ENCODE measurements around the gene GALNT15. TPM values are rescaled to one million over a fixed set of nuclear protein-coding genes. Genes with fewer than 3 reads are reported as not detected.

The GALNT15 gene
- total RNA-seq, 1 donor, result 4.7 TPM

DNA sequence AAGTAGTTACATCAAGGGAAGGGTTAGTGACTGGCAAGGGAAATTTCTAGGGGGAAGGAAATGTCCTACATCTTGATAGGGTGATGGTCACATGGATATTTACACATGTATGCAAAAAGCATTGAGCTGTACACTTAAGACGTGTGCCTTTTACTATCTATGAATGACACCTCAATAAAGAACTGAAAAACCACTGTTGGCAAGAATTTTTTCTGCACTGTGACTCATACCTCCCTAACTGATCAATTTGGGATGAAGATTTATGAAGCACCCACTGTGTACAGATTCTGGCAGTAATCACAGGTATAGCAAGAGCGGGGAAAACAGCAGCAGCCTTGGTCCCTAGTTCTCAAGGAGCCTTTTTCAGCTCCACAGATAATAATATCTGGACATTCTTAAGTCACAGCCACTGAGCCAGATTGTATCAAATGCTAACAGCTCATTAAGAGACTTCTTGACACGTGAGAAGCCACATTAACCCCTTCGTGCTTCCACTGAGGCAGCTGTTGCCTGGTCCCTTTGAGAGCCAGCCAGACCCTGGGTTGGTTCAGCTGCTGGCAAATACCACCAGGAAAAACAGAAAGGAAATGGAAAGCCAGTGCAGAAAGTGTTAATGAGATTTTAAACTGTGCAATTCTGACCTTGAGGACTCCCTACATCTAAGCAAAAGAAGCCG is 32.0 kb upstream of the GALNT15 start:
- no peak overlapping the region for H3K4me3 ChIP-seq (ENCODE audit: low read depth, low read length)
- no peak for DNase-seq (ENCODE audit: low read depth)
- TF ChIP-seq, protein P1, sequence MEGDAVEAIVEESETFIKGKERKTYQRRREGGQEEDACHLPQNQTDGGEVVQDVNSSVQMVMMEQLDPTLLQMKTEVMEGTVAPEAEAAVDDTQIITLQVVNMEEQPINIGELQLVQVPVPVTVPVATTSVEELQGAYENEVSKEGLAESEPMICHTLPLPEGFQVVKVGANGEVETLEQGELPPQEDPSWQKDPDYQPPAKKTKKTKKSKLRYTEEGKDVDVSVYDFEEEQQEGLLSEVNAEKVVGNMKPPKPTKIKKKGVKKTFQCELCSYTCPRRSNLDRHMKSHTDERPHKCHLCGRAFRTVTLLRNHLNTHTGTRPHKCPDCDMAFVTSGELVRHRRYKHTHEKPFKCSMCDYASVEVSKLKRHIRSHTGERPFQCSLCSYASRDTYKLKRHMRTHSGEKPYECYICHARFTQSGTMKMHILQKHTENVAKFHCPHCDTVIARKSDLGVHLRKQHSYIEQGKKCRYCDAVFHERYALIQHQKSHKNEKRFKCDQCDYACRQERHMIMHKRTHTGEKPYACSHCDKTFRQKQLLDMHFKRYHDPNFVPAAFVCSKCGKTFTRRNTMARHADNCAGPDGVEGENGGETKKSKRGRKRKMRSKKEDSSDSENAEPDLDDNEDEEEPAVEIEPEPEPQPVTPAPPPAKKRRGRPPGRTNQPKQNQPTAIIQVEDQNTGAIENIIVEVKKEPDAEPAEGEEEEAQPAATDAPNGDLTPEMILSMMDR (IDR thresholded peaks at IDR 0.05; ENCODE audit: insufficient read depth, low read depth, low read length), result no peak

DNA sequence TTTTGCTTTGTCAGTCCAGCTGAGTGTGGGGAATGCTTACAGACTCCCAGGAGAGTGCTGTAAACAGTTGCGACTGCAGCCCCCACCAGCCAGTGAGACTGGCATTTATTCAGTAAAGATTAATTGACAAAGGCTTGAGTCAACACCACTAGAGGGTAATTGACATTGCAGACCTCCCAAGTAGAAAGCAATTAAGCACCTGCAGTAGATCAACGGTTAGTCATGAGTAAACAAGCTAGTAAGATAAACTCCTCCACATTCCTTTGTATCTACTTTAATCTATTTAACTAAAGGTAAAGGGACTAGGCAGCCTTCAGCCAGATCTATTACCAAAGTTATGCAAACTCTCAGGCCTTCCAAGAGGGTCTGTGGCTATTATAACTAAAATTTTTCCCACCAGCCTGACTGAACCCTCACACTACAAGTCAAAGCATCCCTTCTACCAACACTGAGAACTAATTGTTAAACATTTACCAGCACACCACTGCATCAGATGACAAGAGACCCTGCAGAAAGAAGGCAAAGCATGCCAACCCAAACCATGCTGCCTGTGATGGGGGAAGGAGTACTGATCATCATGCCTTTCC is 30.5 kb upstream of the GALNT15 start:
- no peak for DNase-seq (ENCODE audit: low read depth)
- TF ChIP-seq, protein P1 (IDR thresholded peaks at IDR 0.05; ENCODE audit: insufficient read depth, low read depth, low read length), result no peak

DNA sequence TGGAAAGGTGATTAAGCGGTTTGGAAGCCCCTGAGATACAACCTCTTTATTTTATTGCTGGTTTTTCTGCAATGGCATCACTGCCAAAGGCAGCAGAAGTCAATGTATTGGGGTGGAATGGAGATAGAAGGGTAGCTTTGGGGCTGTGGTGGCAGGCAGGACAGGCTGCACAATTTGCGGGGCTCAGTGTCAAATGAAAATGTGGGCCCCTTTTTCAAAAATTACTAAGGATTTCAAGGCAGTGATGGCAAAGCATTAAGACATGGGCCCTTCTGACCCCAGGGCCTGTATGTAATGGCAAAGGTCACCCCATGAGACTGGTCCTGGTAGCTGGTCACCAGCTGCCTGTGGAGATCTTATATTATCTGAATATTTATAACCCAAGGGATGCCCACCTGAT is 29.3 kb upstream of the GALNT15 start:
- TF ChIP-seq, protein P1 (IDR thresholded peaks at IDR 0.05; ENCODE audit: insufficient read depth, low read depth, low read length), result no peak
- no peak for DNase-seq (ENCODE audit: low read depth)
- no peak overlapping the region for H3K4me3 ChIP-seq (ENCODE audit: low read depth, low read length)

More for the DNA sequence above, 30.5 kb upstream of the GALNT15 start:
- H3K4me3 ChIP-seq (ENCODE audit: low read depth, low read length), result no peak overlapping the region

DNA sequence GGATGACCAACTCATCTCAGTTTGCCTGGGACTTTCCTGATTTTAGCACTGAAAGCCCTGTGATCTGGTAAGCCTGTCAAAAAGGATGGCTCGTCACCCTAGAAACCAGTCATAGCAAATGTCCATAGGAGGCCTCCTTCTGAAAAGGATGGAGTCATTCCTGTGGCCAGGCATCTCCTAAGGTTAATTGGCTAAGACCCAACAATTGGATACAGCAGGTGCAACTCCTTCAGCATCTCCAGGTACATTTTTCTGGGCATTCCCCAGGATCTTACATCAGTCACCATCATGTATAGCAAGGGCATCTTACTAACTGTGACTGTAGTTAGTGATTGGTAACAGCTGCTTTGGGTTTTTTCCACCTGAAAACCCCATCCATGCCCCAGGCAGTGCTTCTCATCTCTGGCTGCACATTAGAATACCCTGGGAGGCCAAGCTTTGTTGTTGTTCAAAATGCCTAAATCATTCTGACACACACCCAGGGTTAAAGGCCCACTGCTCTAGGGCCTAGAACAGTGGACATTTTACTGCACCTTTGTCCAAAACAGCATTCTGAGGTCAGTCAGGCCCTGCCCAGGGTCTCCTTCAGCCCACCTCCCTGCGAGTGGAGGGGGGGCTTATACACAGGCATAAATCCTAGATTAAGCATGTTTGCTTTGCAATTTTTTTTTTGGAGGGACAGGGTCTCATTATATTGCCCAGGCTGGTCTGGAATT is 28.3 kb upstream of the GALNT15 start:
- peak; percentile 37 for DNase-seq (ENCODE audit: low read depth)
- TF ChIP-seq, protein P1 (IDR thresholded peaks at IDR 0.05; ENCODE audit: insufficient read depth, low read depth, low read length), result no peak
- H3K4me3 ChIP-seq (ENCODE audit: low read depth, low read length), result no peak overlapping the region

DNA sequence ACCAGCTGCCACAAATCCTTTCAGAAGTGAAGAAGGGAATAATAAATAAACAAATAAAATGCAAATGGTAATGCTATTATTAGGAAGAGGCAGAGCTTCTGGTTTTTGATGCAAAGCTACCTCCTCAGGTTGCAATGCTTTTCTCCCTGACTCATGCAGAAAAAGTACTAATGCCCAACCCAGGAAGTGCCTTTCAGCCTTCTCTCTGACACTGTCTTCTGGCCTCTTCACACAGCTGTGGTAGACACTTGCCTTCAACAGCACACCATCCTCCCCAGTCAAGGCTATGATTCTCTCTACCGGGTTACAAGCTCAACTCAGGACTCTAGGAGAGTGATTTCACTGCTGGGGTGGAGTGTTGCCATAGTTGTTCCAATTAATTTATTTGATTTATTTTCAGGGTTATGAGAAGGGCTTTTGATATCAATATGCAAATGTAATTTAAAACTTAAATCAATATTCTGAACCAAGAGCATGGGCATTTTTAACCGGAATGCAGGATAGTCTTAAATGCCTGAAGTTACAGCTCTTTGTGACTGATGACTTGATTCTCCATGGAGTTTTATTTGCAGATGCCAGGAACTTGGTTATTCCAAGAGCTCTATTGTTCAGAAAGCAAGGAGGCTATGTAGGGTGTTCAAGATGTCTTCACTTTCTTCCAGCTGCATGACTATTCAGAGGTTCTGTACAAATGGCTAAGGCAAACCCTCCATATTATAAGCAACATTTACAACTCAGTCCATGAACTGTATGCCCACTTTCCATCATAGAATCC is 27.1 kb upstream of the GALNT15 start:
- DNase-seq (ENCODE audit: low read depth), result peak; percentile 56
- TF ChIP-seq, protein P1 (IDR thresholded peaks at IDR 0.05; ENCODE audit: insufficient read depth, low read depth, low read length), result no peak

DNA sequence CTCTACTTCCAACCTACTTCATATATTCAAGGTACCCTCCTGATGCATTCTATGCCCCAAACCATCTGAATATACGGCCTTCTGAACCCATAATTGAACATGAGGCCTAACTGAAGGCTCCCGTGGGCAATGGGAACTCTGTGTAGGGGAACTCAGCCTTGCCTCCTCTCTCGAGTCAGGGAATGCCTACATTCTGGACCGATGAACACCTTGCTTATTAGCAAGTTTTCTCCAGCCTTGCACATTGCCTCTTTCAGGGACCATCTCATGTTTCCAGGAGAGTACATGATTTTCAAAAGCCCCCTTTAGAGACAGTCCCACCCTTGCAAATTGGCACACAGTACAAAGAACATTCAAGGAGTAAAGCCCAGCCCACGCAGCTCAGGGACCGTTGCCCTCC is 26.3 kb upstream of the GALNT15 start:
- H3K4me3 ChIP-seq (ENCODE audit: low read depth, low read length), result no peak overlapping the region
- no peak for DNase-seq (ENCODE audit: low read depth)
- TF ChIP-seq, protein P1 (IDR thresholded peaks at IDR 0.05; ENCODE audit: insufficient read depth, low read depth, low read length), result no peak

More for the DNA sequence above, 27.1 kb upstream of the GALNT15 start:
- H3K4me3 ChIP-seq (ENCODE audit: low read depth, low read length), result no peak overlapping the region
